Measurements from ENCODE around the gene CREB5. TPM values are rescaled to one million over a fixed set of nuclear protein-coding genes. Genes with fewer than 3 reads are reported as not detected.

CREB5 gene
- total RNA-seq, 1 donor from 2014 or later, result 8.9 TPM

DNA sequence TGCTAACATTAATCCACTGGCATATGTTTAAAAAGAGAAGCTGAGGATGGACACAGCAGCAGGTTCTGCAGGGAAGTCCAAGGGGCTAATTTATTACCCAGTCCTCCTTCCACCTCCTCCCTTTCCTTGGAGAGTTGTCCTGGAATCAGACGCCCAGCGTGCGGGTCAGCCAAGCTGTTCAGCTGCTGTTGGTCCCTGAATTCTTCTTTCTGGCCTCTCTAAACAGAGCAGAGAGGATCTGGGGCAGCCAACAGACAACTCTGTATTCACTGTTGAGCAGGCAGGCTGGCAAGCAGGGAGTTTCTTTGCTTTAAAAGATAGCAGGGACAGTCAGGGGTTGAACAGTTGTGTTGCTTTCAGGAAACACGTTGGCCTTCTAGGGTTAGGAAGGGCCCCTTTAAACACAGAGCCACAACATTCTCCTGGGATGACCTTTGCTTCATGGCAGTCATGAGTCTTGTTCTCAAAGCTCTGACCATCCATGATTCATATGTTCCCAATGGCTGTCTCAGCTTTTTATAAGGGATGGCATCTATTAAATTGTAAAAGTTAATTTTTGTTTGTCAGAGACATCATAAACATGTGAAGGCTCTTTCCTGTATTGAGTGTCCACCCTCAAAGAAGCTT is 217.0 kb downstream of the CREB5 start:
- Histone ChIP-seq H3K36me3 (no peaks in the 10 kb centered on the region), H3K27me3 (no peaks in the 10 kb centered on the region), H3K9me3 (no peaks in the 10 kb centered on the region), H3K4me3 (no peak overlapping the region), H3K4me1 (peaks cover 3% of the 10 kb centered on the region), H3K27ac (no peak overlapping the region)
- DNase-seq (no peak), ATAC-seq (no peak)
- TF ChIP-seq, protein P1, sequence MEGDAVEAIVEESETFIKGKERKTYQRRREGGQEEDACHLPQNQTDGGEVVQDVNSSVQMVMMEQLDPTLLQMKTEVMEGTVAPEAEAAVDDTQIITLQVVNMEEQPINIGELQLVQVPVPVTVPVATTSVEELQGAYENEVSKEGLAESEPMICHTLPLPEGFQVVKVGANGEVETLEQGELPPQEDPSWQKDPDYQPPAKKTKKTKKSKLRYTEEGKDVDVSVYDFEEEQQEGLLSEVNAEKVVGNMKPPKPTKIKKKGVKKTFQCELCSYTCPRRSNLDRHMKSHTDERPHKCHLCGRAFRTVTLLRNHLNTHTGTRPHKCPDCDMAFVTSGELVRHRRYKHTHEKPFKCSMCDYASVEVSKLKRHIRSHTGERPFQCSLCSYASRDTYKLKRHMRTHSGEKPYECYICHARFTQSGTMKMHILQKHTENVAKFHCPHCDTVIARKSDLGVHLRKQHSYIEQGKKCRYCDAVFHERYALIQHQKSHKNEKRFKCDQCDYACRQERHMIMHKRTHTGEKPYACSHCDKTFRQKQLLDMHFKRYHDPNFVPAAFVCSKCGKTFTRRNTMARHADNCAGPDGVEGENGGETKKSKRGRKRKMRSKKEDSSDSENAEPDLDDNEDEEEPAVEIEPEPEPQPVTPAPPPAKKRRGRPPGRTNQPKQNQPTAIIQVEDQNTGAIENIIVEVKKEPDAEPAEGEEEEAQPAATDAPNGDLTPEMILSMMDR (IDR thresholded peaks at IDR 0.05), result no peak
- intact Hi-C loops (cut with DNase I), result no loop called here

DNA sequence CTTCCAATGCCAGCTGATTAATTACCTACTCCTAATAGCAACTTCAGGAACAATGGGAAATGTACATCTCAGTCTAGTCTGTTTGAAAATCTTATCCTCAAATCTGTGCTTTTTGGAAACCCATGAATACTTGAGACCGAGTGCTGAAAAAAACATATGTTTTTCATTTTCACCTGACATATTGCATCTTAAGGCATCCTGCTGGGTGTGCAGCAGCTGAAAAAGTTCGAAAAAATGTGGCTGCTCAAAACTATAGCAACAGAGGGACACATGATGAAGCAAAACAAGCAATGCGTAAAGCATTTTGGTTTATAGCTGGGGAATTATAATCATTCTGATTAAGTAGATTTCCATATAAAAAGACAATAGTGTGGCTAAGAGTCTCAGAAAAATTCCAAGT is 218.0 kb downstream of the CREB5 start:
- no peak for DNase-seq
- TF ChIP-seq, protein P1 (IDR thresholded peaks at IDR 0.05), result no peak
- H3K4me1 ChIP-seq, result peaks cover 3% of the 10 kb centered on the region

DNA sequence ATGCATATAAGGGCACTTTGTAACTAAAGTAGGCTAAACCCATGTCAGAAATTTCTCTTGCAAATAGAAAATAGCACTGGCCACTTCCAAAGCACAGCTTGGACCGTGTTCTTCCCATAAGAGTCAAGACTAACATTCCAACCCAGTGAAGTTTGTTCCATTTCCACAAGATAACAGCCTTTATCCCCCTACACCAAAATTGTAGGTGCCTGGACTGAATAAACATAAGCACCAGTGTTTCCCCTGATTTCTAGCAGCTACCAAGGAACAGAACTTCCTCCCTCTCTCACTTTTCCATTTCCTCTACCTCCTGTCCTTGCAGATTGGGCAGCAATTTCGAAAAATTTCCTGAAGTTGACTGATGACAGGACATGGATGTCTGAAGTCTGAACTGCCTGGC is 219.7 kb downstream of the CREB5 start:
- Histone ChIP-seq H3K9me3 (no peaks in the 10 kb centered on the region), H3K27ac (no peak overlapping the region), H3K4me1 (no peaks in the 10 kb centered on the region), H3K27me3 (no peaks in the 10 kb centered on the region), H3K4me3 (no peak overlapping the region), H3K36me3 (no peaks in the 10 kb centered on the region)
- DNase-seq (no peak), ATAC-seq (no peak)
- intact Hi-C loops (cut with DNase I), result no loop called here
- TF ChIP-seq, protein P1 (IDR thresholded peaks at IDR 0.05), result no peak

More for the DNA sequence above, 218.0 kb downstream of the CREB5 start:
- intact Hi-C loops (cut with DNase I), result no loop called here
- H3K27ac ChIP-seq, result no peak overlapping the region
- no peaks in the 10 kb centered on the region for H3K36me3 ChIP-seq
- H3K27me3 ChIP-seq, result no peaks in the 10 kb centered on the region
- no peaks in the 10 kb centered on the region for H3K9me3 ChIP-seq
- no peak overlapping the region for H3K4me3 ChIP-seq
- no peak for ATAC-seq

DNA sequence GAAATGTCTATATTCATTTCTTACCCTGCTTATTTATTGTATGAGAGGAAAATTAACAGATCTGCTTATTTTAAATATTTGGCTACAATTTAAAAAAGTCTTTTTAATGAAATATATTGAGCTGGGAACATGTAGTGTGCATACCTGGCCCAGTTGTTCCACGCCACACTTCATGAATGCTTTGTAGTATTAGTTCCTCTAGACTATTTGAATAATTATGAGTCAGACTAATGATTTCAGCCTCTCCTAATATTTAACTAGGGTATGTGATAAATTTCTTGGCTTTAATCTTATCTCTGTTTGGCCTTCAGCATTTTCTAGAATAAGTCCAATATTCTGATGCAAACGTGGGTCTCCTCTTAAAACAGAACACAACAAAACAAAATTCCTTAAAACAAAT is 226.6 kb downstream of the CREB5 start:
- no peaks in the 10 kb centered on the region for H3K9me3 ChIP-seq
- no peaks in the 10 kb centered on the region for H3K4me1 ChIP-seq

DNA sequence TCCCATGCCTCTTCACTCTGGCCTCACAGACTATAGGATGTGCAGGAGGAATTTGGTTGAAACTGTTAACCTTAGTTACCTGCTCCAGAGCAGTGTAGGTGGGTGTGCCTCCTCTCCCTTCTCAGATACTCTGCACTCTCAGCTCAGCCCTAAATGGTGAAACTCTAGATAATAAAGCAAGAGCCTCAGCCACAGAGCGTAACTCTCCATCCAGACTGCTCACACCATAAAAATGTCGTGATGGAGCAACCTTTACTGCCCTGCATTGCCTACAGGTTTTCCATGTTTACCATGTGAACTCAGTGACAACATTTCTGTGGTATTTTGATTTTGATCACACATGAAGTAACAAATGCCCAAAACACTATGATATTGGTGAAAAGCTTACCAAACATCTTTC is 227.7 kb downstream of the CREB5 start:
- Histone ChIP-seq H3K4me1 (no peaks in the 10 kb centered on the region), H3K27me3 (no peaks in the 10 kb centered on the region), H3K36me3 (no peaks in the 10 kb centered on the region), H3K4me3 (no peak overlapping the region), H3K27ac (no peak overlapping the region), H3K9me3 (no peaks in the 10 kb centered on the region)
- no peak for DNase-seq
- no peak for ATAC-seq
- TF ChIP-seq, protein P1 (IDR thresholded peaks at IDR 0.05), result no peak
- intact Hi-C loops (cut with DNase I), result no loop called here

More for the DNA sequence above, 226.6 kb downstream of the CREB5 start:
- TF ChIP-seq, protein P1 (IDR thresholded peaks at IDR 0.05), result no peak
- Histone ChIP-seq H3K36me3 (no peaks in the 10 kb centered on the region), H3K27me3 (no peaks in the 10 kb centered on the region), H3K27ac (no peak overlapping the region), H3K4me3 (no peak overlapping the region)
- intact Hi-C loops (cut with DNase I), result no loop called here
- ATAC-seq (no peak), DNase-seq (no peak)
